K562 (cell line): ENCODE measurements around the gene MBL2. TPM values are rescaled to one million over a fixed set of nuclear protein-coding genes. Genes with fewer than 3 reads are reported as not detected.

ENCODE experiments used
- ATAC-seq: fragments of 200-7000 bp; cut with Tn5 transposase; 3 replicates; pipeline ENCODE4 v1.9.1; 2020; ENCODE audit warnings: moderate library complexity
- BruUV-seq: library from RNA; stranded (reverse); fragments of 400-500 nt; replicated peaks from 2 replicates; lab custom pipeline; 2021; lab: Mats Ljungman, UMichigan
- CTCF ChIA-PET: fragments of 300-600 bp; formaldehyde crosslinking; extraction: SDS; loops from one replicate; lab custom pipeline; 2021; ENCODE audit warnings: low intra/inter-chr PET ratio; lab: Yijun Ruan, JAX
- POLR2A ChIA-PET: fragments of 300-600, 350-650 bp; sonication (Branson Sonifier 250); formaldehyde crosslinking; extraction: SDS; loops from one replicate; lab custom pipeline; 2021; ENCODE audit warnings: antibody characterized with exemption, inconsistent platforms; lab: Yijun Ruan, JAX
- DNase-seq, 4 experiments: peaks; one replicate each; pipeline versions ENCODE4 v3.0.0 to v3.0.0-alpha.2; 2011 to 2018; ENCODE audit warnings: low spot score in 3 of 4, mixed read lengths in 3 of 4; ENCODE audit errors: extremely low read depth in 1 of 4
- FAIRE-seq: peaks from 2 replicates; lab custom pipeline; 2011; peaks lifted over from hg19 to GRCh38; lab: Jason Lieb, UNC
- H2AFZ ChIP-seq: 2 replicates; pipeline ENCODE4 v1.6.0; 2011; ENCODE audit warnings: low read depth, low read length, control low read depth, inconsistent platforms
- H3K27ac ChIP-seq: fragments of 200-600 bp; 3 replicates; pipeline ENCODE4 v1.8.0; 2011; ENCODE audit warnings: low read depth, mild to moderate bottlenecking, control low read depth, inconsistent platforms, low read length, moderate library complexity, mixed read lengths; ENCODE audit errors: extremely low read depth
- H3K27me3 ChIP-seq, 2 experiments: fragments of 300-600 bp in 1 of 2; 2 replicates in 1 of 2; 3 replicates in 1 of 2; pipeline versions ENCODE4 v1.6.0 to v1.8.0; 2011; ENCODE audit warnings: inconsistent platforms in 2 of 2, low read length in 2 of 2, mild to moderate bottlenecking in 1 of 2, mixed read lengths in 1 of 2, moderate library complexity in 1 of 2; ENCODE audit not compliant: control insufficient read depth in 2 of 2, insufficient read depth in 2 of 2
- H3K36me3 ChIP-seq: fragments of 300-600 bp; 3 replicates; pipeline ENCODE4 v1.8.0; 2011; ENCODE audit warnings: mild to moderate bottlenecking, low read length, inconsistent platforms; ENCODE audit not compliant: control insufficient read depth, insufficient read depth
- H3K4me1 ChIP-seq, 2 experiments: fragments of 200-600 bp in 1 of 2; replicated peaks in 1 of 2; 2 replicates in 1 of 2; 3 replicates in 1 of 2; pipeline versions ENCODE4 v1.5.1 to v1.8.0; 2011; ENCODE audit warnings: inconsistent platforms in 2 of 2, low read length in 2 of 2, mild to moderate bottlenecking in 1 of 2, mixed read lengths in 1 of 2, moderate library complexity in 1 of 2; ENCODE audit not compliant: control insufficient read depth in 2 of 2, insufficient read depth in 2 of 2
- H3K4me2 ChIP-seq: 2 replicates; pipeline ENCODE4 v1.6.1; 2011; ENCODE audit warnings: low read length, control low read depth, inconsistent platforms, mixed read lengths; ENCODE audit not compliant: insufficient read depth
- H3K4me3 ChIP-seq: fragments of 200-600 bp; sonication (generic), shearing (Covaris generic); 2 replicates; pipeline ENCODE4 v1.5.1; 2016; ENCODE audit warnings: control low read depth, inconsistent platforms
- H3K79me2 ChIP-seq: fragments of 200-600 bp; 3 replicates; pipeline ENCODE4 v1.8.0; 2011; ENCODE audit warnings: low read length, inconsistent platforms; ENCODE audit not compliant: control insufficient read depth, insufficient read depth
- H3K9ac ChIP-seq, 2 experiments: 2 replicates each; pipeline versions ENCODE4 v1.6.0 to v1.6.1; 2011; ENCODE audit warnings: low read depth in 2 of 2, low read length in 2 of 2, control low read depth in 1 of 2, inconsistent platforms in 1 of 2, mild to moderate bottlenecking in 1 of 2, mixed read lengths in 1 of 2; ENCODE audit not compliant: insufficient read depth in 1 of 2
- H3K9me1 ChIP-seq: one replicate; pipeline ENCODE4 v1.6.0; 2011; ENCODE audit warnings: inconsistent platforms, mild to moderate bottlenecking, low read length, moderate library complexity; ENCODE audit not compliant: control insufficient read depth, insufficient read depth
- H3K9me3 ChIP-seq: replicated peaks from 2 replicates; pipeline ENCODE4 v1.5.1; 2011; ENCODE audit warnings: low read depth, low read length, inconsistent platforms; ENCODE audit not compliant: control insufficient read depth, insufficient read depth
- H4K20me1 ChIP-seq: replicated peaks from 2 replicates; pipeline ENCODE4 v1.6.1; 2011; ENCODE audit warnings: low read length, inconsistent platforms, mixed read lengths; ENCODE audit not compliant: control insufficient read depth, insufficient read depth
- CBFB ChIP-seq: sonication (generic); formaldehyde crosslinking; IDR thresholded peaks from 2 replicates; pipeline ENCODE4 v1.4.0; 2020; ENCODE audit warnings: mild to moderate bottlenecking, missing genetic modification reagents
- KAT2B ChIP-seq: IDR thresholded peaks from one replicate; pipeline ENCODE4 v1.6.1; 2012; ENCODE audit warnings: low read depth, mild to moderate bottlenecking, control low read depth, inconsistent platforms, low read length, moderate library complexity
- KAT8 ChIP-seq: fragments of 450-650 bp; IDR thresholded peaks from 2 replicates; pipeline ENCODE4 v1.6.1; 2016; ENCODE audit warnings: low read depth, mild to moderate bottlenecking
- NCOA6 ChIP-seq: fragments of 450-650 bp; IDR thresholded peaks from 2 replicates; pipeline ENCODE4 v1.6.1; 2017; ENCODE audit warnings: mild to moderate bottlenecking
- NFATC3 ChIP-seq: fragments of 450-650 bp; IDR thresholded peaks from 2 replicates; pipeline ENCODE4 v1.6.1; 2017; ENCODE audit warnings: mild to moderate bottlenecking
- NR2C1 ChIP-seq, 2 experiments: fragments of 450-650 bp; IDR thresholded peaks; 2 replicates each; pipeline ENCODE4 v1.6.1; 2017; ENCODE audit warnings: mild to moderate bottlenecking in 2 of 2, antibody characterized with exemption in 1 of 2, inconsistent platforms in 1 of 2, missing compliant biosample characterization in 1 of 2, missing genetic modification characterization in 1 of 2
- SMARCC2 ChIP-seq: fragments of 450-650 bp; IDR thresholded peaks from 2 replicates; pipeline ENCODE4 v1.6.1; 2017; ENCODE audit warnings: antibody characterized with exemption, moderate library complexity, mild to moderate bottlenecking, low read depth
- ZC3H11A ChIP-seq: IDR thresholded peaks from 2 replicates; pipeline ENCODE4 v1.6.1; 2012; ENCODE audit warnings: low read depth, low read length, improper control_type of control experiment
- WGBS: fragments of 100-300 bp; shearing (Covaris generic); methylation state at CpG from one replicate; pipeline ENCODE4 v1.1.6; 2016; ENCODE audit warnings: low coverage, mixed read lengths; ENCODE audit not compliant: insufficient coverage; ENCODE audit errors: missing lambda C conversion rate; 5-methylcytosine and 5-hydroxymethylcytosine counted together
- in situ Hi-C: fragments of 300-500 bp; cut with MboI; formaldehyde crosslinking; loops from 4 replicates; pipeline ENCODE4 v1.15.0; 2018; ENCODE audit warnings: inconsistent platforms, mixed read lengths
- intact Hi-C: fragments of 100-400 bp; cut with micrococcal nuclease; formaldehyde crosslinking; loops from 2 replicates; pipeline ENCODE4 v1.14.2; 2022
- polyA plus RNA-seq, 8 experiments: library from polyadenylated mRNA; depleted of rRNA in 4 of 8; stranded (reverse) in 5 of 8; unstranded in 3 of 8; fragments of >200 nt; fragmentation: Nextera tagmentation in 2 of 8; fragmentation: Illumina TruSeq in 1 of 8; extraction: Ambion mirVana in 2 of 8; extraction: Trizol in 1 of 8; gene quantifications; 2 replicates each; pipeline versions ENCODE4 v1.2.1 to v1.2.3, GENCODE V29; 2011 to 2014; ENCODE audit warnings: inconsistent platforms in 1 of 8, missing spikeins in 1 of 8
- total RNA-seq, 7 experiments: library from RNA; depleted of rRNA in 6 of 7; stranded (reverse); fragments of >200 nt in 6 of 7; fragmentation: Illumina TruSeq in 2 of 7; extraction: Trizol in 2 of 7; gene quantifications; 2 replicates each; pipeline versions ENCODE4 v1.2.1 to v1.2.3, GENCODE V29; 2011 to 2021; ENCODE audit warnings: low replicate concordance in 1 of 7
- TF ChIP-seq, protein P1 (sequence below): fragments of 250-450 bp; sonication (Bioruptor Pico); IDR thresholded peaks from 2 replicates; pipeline ENCODE4 v1.5.0; 2021

MBL2 gene
- total and polyA plus RNA-seq, 9 of the 15 experiments (the other 6 are each of a cell fraction or from before 2014, with no cell fraction given) = not detected

DNA sequence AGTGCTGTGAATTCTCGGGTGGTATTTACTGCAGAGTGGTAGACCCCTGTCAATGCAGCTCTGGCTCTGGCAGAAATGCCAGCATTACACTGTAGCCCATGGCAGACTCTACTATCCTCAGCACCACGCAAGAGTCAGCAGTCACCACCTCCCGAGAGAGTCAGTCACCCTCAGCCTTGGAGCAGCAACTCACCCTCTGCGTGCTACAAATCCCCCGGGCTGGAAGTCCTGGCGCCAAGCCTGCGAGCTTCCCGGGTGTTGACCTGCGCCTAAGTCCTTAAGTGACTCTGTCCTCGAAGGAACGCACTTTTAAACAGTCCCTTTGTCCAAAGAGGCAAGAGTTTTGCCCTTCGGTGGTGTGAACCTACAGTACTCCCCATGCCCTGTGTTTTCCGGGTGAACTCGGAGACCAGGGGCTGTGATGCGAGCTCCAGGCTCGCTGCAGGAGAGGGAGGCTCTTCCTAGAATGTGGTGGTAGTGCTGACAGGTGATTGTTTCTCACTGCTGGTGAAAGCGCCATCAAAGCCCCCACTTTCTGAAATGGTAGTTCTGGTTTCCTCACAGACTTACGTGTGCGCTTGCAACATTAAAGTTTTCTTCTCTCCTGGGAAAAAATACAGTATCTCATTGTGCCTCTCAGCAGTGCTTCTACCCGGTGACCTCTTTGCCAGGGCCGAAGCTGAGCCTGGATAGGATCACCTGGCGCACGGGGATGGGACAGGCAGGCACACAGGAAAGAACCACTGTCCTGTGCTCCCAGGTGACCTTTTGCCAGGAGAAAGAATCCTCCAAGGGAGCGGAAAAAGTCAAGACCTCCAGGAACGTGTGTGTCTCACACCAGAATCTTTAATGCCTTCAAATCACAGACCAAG, 33.1 kb upstream of the MBL2 start:
- Histone ChIP-seq H3K27ac (no peak overlapping the region), H2AFZ (no peak overlapping the region), H3K9me1 (no peaks in the 10 kb centered on the region), H3K4me3 (no peak overlapping the region), H3K27me3 (no peaks in the 10 kb centered on the region), H3K4me2 (no peak overlapping the region), H3K9ac (no peak overlapping the region), H3K36me3 (no peaks in the 10 kb centered on the region)
- no TSS peak for BruUV-seq
- ChIA-PET CTCF (no interaction called here), POLR2A (no interaction called here)
- DNase-seq = no peak
- no peak for TF ChIP-seq KAT8
- no peak for TF ChIP-seq CBFB (CRISPR knock-in tag)
- TF ChIP-seq SMARCC2 = no peak
- no peak for TF ChIP-seq KAT2B
- TF ChIP-seq NCOA6 = no peak
- TF ChIP-seq, protein P1, sequence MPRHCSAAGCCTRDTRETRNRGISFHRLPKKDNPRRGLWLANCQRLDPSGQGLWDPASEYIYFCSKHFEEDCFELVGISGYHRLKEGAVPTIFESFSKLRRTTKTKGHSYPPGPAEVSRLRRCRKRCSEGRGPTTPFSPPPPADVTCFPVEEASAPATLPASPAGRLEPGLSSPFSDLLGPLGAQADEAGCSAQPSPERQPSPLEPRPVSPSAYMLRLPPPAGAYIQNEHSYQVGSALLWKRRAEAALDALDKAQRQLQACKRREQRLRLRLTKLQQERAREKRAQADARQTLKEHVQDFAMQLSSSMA = no peak
- no peak for TF ChIP-seq ZC3H11A
- no peak for TF ChIP-seq NR2C1 (IDR thresholded peaks at IDR 0.05)
- TF ChIP-seq NR2C1 (tag; IDR thresholded peaks at IDR 0.05) = no peak
- TF ChIP-seq NFATC3 = no peak
- TF ChIP-seq, all 486 proteins: peak for 0
- FAIRE-seq = no peak
- no peaks in the 10 kb centered on the region for H3K9me3 ChIP-seq
- H4K20me1 ChIP-seq = no peaks in the 10 kb centered on the region
- intact Hi-C loops (no loop called here), in situ Hi-C loops (no loop called here)
- H3K4me1 ChIP-seq = no peaks in the 10 kb centered on the region
- WGBS = under 1% methylated on average over 25 of the region's 25 CpGs
- no peaks in the 10 kb centered on the region for H3K79me2 ChIP-seq
- ATAC-seq = no peak
